WTC11 (cell line): Measurements from ENCODE around the gene OLFM2. TPM values are rescaled to one million over a fixed set of nuclear protein-coding genes. Genes with fewer than 3 reads are reported as not detected.
"Not testable (repeated sequence)": the region's sequence is repeated elsewhere in the genome, so short reads cannot be mapped to it uniquely, and the experiment has no call there.

Experiments
- ATAC-seq: fragments of 200-7000 bp; cut with Tn5 transposase; 2 replicates; pipeline ENCODE4 v1.10.0; 2021; ENCODE audit warnings: mild to moderate bottlenecking, moderate library complexity
- CTCF ChIA-PET: fragments of 300-600 bp; sonication (Branson Sonifier 250); formaldehyde crosslinking; loops from one replicate; lab custom pipeline; 2021; ENCODE audit warnings: antibody characterized with exemption; lab: Charles Lee
- POLR2A ChIA-PET: fragments of 350-600 bp; sonication (Branson Sonifier 250); formaldehyde crosslinking; loops from one replicate; lab custom pipeline; 2021; ENCODE audit warnings: antibody characterized with exemption; lab: Charles Lee
- DNase-seq: peaks from one replicate; pipeline ENCODE4 v3.0.0; 2021; ENCODE audit warnings: low spot score
- H3K27ac Mint-ChIP-seq: 2 replicates; pipeline ENCODE4 v1.8.0; 2021; ENCODE audit warnings: mixed read lengths
- H3K27me3 Mint-ChIP-seq: 2 replicates; pipeline ENCODE4 v1.8.0; 2021; ENCODE audit warnings: low read depth, mild to moderate bottlenecking, moderate library complexity, mixed read lengths
- H3K36me3 Mint-ChIP-seq: 2 replicates; pipeline ENCODE4 v1.8.0; 2021; ENCODE audit warnings: mixed read lengths
- H3K4me1 Mint-ChIP-seq: 2 replicates; pipeline ENCODE4 v1.8.0; 2022; ENCODE audit warnings: mixed read lengths
- H3K4me3 Mint-ChIP-seq: 2 replicates; pipeline ENCODE4 v1.8.0; 2021; ENCODE audit warnings: mild to moderate bottlenecking, moderate library complexity, mixed read lengths
- H3K9me3 Mint-ChIP-seq: 2 replicates; pipeline ENCODE4 v1.8.0; 2021; ENCODE audit warnings: mixed read lengths
- EMX1 ChIP-seq: fragments of 250-450 bp; sonication (Bioruptor Pico); IDR thresholded peaks from 2 replicates; pipeline ENCODE4 v1.8.0; 2021; ENCODE audit warnings: mild to moderate bottlenecking
- GRHL2 ChIP-seq: fragments of 250-450 bp; sonication (Bioruptor Pico); IDR thresholded peaks from 2 replicates; pipeline ENCODE4 v1.8.0; 2022; ENCODE audit warnings: mild to moderate bottlenecking, moderate library complexity; ENCODE audit not compliant: insufficient replicate concordance, severe bottlenecking
- KAT7 ChIP-seq: sonication (generic); formaldehyde crosslinking; IDR thresholded peaks from 2 replicates; pipeline ENCODE4 v1.8.1; 2023; ENCODE audit warnings: missing genetic modification reagents, mild to moderate bottlenecking, borderline replicate concordance
- MYBL2 ChIP-seq: sonication (generic); formaldehyde crosslinking; IDR thresholded peaks from 2 replicates; pipeline ENCODE4 v1.8.1; 2023; ENCODE audit warnings: mild to moderate bottlenecking, moderate library complexity, missing genetic modification reagents
- OVOL2 ChIP-seq: fragments of 250-450 bp; sonication (Bioruptor Pico); IDR thresholded peaks from 2 replicates; pipeline ENCODE4 v1.9.0; 2021; ENCODE audit warnings: mild to moderate bottlenecking, borderline replicate concordance
- SMAD4 ChIP-seq: sonication (generic); formaldehyde crosslinking; IDR thresholded peaks from 2 replicates; pipeline ENCODE4 v1.8.0; 2022; ENCODE audit warnings: mild to moderate bottlenecking, missing genetic modification reagents
- TEAD4 ChIP-seq: sonication (generic); formaldehyde crosslinking; IDR thresholded peaks from 2 replicates; pipeline ENCODE4 v1.8.0; 2022; ENCODE audit warnings: mild to moderate bottlenecking, missing genetic modification reagents
- ZNF263 ChIP-seq: sonication (generic); formaldehyde crosslinking; IDR thresholded peaks from 2 replicates; pipeline ENCODE4 v1.8.1; 2022; ENCODE audit warnings: low read depth, mild to moderate bottlenecking, moderate library complexity, missing genetic modification reagents
- ZNF396 ChIP-seq: fragments of 250-450 bp; sonication (Bioruptor Pico); IDR thresholded peaks from 2 replicates; pipeline ENCODE4 v1.8.0; 2021; ENCODE audit warnings: mild to moderate bottlenecking, moderate library complexity, borderline replicate concordance
- total RNA-seq: library from RNA; stranded (reverse); gene quantifications from 3 replicates; pipeline ENCODE4 v1.2.3, GENCODE V29; 2021
- TF ChIP-seq, protein P1 (sequence below): sonication (generic); formaldehyde crosslinking; IDR thresholded peaks from 2 replicates; pipeline ENCODE4 v1.8.1; 2023; ENCODE audit warnings: mild to moderate bottlenecking, missing genetic modification reagents, moderate library complexity
- TF ChIP-seq, protein P2 (sequence below): sonication (generic); formaldehyde crosslinking; IDR thresholded peaks from 2 replicates; pipeline ENCODE4 v1.8.1; 2022; ENCODE audit warnings: missing genetic modification reagents, borderline replicate concordance
- TF ChIP-seq, protein P3 (sequence below): fragments of 250-450 bp; sonication (Bioruptor Pico); IDR thresholded peaks from 2 replicates; pipeline ENCODE4 v1.9.0; 2021; ENCODE audit warnings: moderate library complexity, mild to moderate bottlenecking, inconsistent platforms, borderline replicate concordance
- TF ChIP-seq, protein P4 (sequence below): sonication (generic); formaldehyde crosslinking; IDR thresholded peaks from 2 replicates; pipeline ENCODE4 v1.8.1; 2023; ENCODE audit warnings: mild to moderate bottlenecking, missing genetic modification reagents
- TF ChIP-seq, protein P5 (sequence below): sonication (generic); formaldehyde crosslinking; IDR thresholded peaks from 2 replicates; pipeline ENCODE4 v1.8.1; 2023; ENCODE audit warnings: mild to moderate bottlenecking, missing genetic modification reagents
- TF ChIP-seq, protein P6 (sequence below): sonication (generic); formaldehyde crosslinking; IDR thresholded peaks from 2 replicates; pipeline ENCODE4 v1.8.1; 2023; ENCODE audit warnings: mild to moderate bottlenecking, missing genetic modification reagents, borderline replicate concordance

Gene OLFM2
- total RNA-seq, 1 experiment from 2014 or later = 66.0 TPM

DNA sequence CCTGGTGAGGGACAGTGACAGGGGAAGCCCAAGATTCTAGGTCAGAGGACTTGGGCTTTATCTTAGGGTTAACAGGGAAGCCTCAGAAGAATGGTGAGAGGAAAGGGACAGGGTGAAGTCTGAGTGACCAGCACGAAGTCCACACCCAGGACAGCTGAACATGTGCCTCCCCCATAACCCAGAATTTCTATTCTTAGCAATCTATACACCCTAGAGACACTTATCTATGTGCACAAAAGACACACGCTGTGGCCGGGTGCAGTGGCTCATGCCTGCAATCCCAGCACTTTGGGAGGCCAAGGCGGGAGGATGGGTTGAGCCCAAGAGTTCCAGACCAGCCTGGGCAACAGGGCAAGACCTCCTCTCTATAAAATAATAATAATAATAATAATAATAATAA, 11.1 kb upstream of the OLFM2 start (continued):
- TF ChIP-seq KAT7 (CRISPR knock-in tag) (no peak), SMAD4 (CRISPR knock-in tag) (no peak)
- TF ChIP-seq, protein P1, sequence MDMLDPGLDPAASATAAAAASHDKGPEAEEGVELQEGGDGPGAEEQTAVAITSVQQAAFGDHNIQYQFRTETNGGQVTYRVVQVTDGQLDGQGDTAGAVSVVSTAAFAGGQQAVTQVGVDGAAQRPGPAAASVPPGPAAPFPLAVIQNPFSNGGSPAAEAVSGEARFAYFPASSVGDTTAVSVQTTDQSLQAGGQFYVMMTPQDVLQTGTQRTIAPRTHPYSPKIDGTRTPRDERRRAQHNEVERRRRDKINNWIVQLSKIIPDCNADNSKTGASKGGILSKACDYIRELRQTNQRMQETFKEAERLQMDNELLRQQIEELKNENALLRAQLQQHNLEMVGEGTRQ (CRISPR knock-in tag) = no peak

DNA sequence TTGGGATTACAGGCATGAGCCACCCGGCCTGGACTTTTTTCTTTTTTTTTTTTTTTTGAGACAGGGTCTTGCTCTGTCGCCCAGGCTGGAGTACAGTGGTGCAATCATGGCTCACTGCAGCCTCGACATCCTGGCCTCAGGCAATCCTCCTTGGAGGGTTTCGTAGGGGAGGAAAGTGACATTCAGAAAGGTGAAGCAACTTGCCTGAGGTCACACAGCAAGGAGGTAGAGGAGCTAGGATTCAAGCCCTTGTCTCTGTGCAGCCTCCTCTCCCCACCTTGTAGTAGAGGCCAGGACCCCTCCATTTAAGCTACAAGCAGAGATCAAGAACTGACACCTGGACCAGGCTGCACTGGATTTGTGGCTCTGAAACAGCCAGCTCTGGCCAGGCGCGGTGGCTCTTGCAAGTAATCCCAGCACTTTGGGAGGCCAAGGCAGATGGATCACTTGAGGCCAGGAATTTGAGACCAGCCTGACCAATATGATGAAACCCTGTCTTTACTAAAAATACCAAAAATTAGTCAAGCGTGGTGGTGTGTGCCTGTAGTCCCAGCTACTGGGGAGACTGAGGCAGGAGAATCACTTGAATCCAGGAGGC, 10.3 kb upstream of the OLFM2 start:
- peaks cover 18% of the 10 kb centered on the region for H3K4me1 Mint-ChIP-seq
- DNase-seq, H3K9me3 Mint-ChIP-seq, H3K36me3 Mint-ChIP-seq, H3K4me3 Mint-ChIP-seq, H3K27ac Mint-ChIP-seq, ATAC-seq: not testable (repeated sequence)
- peaks cover 14% of the 10 kb centered on the region for H3K27me3 Mint-ChIP-seq
- CTCF ChIA-PET = interaction anchor here (0.7 to 1.5 kb wide), 7 partner anchors 13 to 371 kb away, joined by 3 to 12 read pairs (median 3); partner anchors contain the start of gene PIN1
- POLR2A ChIA-PET = interaction anchor here (0.5 to 1.2 kb wide), 2 partner anchors 19 to 29 kb away, joined by 3 to 4 read pairs; no protein-coding TSS in a partner anchor

DNA sequence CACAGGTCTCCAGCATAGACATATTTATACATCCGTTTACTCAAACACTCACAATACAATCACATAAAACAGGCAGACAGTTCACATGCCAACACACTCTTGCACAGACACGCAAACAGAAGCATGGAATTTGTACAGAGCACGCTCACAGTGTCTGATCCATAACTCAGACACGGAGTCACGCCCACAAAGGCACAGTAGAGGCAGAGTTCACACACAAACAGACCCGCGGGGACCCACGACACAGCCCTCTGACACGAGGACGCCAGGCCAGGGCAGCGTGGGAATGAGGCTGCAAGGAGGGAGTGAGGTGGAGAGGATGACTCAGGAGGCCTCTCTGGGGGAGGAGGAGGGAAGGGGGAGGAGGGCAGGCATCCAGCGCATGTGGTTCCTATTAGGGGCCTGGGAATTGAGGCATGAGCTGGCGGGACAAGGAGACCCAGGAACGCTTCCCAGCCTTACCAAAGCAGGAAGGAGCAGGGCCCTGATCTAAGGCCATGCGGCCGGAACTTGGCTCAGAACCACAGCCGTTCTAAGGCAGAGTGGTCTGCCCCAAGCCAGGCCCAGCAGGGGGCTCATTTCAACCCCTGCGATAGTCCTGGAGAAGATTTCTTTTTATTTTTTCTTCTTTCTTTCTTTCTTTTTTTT, 9.1 kb upstream of the OLFM2 start:
- peak; percentile 36 for DNase-seq
- H3K4me1 Mint-ChIP-seq = peaks cover 15% of the 10 kb centered on the region
- peaks cover 4% of the 10 kb centered on the region for H3K36me3 Mint-ChIP-seq
- peak; percentile 72 for ATAC-seq
- peak overlapping the region; percentile 1 for H3K27ac Mint-ChIP-seq
- CTCF ChIA-PET = interaction anchor here (0.5 to 1.5 kb wide), 8 partner anchors 14 to 65 kb away, joined by 3 to 12 read pairs (median 3); partner anchors contain the start of gene COL5A3
- peaks cover 20% of the 10 kb centered on the region for H3K27me3 Mint-ChIP-seq
- TF ChIP-seq, protein P2, sequence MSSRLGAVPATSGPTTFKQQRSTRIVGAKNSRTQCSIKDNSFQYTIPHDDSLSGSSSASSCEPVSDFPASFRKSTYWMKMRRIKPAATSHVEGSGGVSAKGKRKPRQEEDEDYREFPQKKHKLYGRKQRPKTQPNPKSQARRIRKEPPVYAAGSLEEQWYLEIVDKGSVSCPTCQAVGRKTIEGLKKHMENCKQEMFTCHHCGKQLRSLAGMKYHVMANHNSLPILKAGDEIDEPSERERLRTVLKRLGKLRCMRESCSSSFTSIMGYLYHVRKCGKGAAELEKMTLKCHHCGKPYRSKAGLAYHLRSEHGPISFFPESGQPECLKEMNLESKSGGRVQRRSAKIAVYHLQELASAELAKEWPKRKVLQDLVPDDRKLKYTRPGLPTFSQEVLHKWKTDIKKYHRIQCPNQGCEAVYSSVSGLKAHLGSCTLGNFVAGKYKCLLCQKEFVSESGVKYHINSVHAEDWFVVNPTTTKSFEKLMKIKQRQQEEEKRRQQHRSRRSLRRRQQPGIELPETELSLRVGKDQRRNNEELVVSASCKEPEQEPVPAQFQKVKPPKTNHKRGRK (CRISPR knock-in tag) = 0 out of 2 replicates have a peak, but pooled peaks have one; percentile 84
- TF ChIP-seq, protein P3, sequence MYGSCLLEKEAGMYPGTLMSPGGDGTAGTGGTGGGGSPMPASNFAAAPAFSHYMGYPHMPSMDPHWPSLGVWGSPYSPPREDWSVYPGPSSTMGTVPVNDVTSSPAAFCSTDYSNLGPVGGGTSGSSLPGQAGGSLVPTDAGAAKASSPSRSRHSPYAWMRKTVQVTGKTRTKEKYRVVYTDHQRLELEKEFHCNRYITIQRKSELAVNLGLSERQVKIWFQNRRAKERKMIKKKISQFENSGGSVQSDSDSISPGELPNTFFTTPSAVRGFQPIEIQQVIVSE (CRISPR knock-in tag) = no peak
- peak; percentile 89 for TF ChIP-seq ZNF263 (CRISPR knock-in tag)
- H3K4me3 Mint-ChIP-seq = no peak overlapping the region
- peaks cover 19% of the 10 kb centered on the region for H3K9me3 Mint-ChIP-seq
- POLR2A ChIA-PET = interaction anchor here (1.2 kb wide), 1 partner anchor 20 kb away, joined by 4 read pairs; no protein-coding TSS in a partner anchor

DNA sequence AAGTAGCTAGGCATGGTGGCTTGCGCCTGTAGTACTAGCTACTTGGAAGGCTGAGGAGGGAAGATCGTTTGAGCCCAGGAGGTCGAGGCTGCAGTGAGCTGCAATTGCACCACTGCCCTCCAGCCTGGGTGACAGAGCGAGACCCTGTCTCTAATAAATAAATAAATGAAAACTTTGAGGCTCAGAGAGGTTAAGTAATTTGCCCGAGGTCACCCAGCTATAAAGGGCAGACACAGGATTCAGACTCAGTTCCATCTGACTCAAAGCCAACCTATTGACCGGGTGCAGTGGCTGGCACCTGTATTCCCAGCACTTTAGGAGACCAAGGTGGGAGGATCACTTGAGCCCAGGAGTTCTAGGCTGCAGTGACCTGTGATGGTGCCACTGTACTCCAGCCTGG, 7.4 kb upstream of the OLFM2 start:
- peaks cover 21% of the 10 kb centered on the region for H3K4me1 Mint-ChIP-seq
- H3K36me3 Mint-ChIP-seq = peaks cover 4% of the 10 kb centered on the region
- H3K4me3 Mint-ChIP-seq = no peak overlapping the region
- TF ChIP-seq TEAD4 (CRISPR knock-in tag) = no peak
- no peak for TF ChIP-seq GRHL2
- TF ChIP-seq MYBL2 (CRISPR knock-in tag) = no peak
- TF ChIP-seq, protein P4, sequence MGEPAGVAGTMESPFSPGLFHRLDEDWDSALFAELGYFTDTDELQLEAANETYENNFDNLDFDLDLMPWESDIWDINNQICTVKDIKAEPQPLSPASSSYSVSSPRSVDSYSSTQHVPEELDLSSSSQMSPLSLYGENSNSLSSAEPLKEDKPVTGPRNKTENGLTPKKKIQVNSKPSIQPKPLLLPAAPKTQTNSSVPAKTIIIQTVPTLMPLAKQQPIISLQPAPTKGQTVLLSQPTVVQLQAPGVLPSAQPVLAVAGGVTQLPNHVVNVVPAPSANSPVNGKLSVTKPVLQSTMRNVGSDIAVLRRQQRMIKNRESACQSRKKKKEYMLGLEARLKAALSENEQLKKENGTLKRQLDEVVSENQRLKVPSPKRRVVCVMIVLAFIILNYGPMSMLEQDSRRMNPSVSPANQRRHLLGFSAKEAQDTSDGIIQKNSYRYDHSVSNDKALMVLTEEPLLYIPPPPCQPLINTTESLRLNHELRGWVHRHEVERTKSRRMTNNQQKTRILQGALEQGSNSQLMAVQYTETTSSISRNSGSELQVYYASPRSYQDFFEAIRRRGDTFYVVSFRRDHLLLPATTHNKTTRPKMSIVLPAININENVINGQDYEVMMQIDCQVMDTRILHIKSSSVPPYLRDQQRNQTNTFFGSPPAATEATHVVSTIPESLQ (CRISPR knock-in tag) = no peak
- no peak for TF ChIP-seq OVOL2
- TF ChIP-seq EMX1 (CRISPR knock-in tag) = no peak
- TF ChIP-seq, protein P5, sequence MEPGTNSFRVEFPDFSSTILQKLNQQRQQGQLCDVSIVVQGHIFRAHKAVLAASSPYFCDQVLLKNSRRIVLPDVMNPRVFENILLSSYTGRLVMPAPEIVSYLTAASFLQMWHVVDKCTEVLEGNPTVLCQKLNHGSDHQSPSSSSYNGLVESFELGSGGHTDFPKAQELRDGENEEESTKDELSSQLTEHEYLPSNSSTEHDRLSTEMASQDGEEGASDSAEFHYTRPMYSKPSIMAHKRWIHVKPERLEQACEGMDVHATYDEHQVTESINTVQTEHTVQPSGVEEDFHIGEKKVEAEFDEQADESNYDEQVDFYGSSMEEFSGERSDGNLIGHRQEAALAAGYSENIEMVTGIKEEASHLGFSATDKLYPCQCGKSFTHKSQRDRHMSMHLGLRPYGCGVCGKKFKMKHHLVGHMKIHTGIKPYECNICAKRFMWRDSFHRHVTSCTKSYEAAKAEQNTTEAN = no peak
- no peak for TF ChIP-seq ZNF396 (CRISPR knock-in tag)
- no peak for TF ChIP-seq KAT7 (CRISPR knock-in tag)
- TF ChIP-seq, protein P1 (CRISPR knock-in tag) = no peak
- TF ChIP-seq, protein P6, sequence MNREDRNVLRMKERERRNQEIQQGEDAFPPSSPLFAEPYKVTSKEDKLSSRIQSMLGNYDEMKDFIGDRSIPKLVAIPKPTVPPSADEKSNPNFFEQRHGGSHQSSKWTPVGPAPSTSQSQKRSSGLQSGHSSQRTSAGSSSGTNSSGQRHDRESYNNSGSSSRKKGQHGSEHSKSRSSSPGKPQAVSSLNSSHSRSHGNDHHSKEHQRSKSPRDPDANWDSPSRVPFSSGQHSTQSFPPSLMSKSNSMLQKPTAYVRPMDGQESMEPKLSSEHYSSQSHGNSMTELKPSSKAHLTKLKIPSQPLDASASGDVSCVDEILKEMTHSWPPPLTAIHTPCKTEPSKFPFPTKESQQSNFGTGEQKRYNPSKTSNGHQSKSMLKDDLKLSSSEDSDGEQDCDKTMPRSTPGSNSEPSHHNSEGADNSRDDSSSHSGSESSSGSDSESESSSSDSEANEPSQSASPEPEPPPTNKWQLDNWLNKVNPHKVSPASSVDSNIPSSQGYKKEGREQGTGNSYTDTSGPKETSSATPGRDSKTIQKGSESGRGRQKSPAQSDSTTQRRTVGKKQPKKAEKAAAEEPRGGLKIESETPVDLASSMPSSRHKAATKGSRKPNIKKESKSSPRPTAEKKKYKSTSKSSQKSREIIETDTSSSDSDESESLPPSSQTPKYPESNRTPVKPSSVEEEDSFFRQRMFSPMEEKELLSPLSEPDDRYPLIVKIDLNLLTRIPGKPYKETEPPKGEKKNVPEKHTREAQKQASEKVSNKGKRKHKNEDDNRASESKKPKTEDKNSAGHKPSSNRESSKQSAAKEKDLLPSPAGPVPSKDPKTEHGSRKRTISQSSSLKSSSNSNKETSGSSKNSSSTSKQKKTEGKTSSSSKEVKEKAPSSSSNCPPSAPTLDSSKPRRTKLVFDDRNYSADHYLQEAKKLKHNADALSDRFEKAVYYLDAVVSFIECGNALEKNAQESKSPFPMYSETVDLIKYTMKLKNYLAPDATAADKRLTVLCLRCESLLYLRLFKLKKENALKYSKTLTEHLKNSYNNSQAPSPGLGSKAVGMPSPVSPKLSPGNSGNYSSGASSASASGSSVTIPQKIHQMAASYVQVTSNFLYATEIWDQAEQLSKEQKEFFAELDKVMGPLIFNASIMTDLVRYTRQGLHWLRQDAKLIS = no peak

More for the DNA sequence above, 7.4 kb upstream of the OLFM2 start:
- ChIA-PET POLR2A (no interaction called here), CTCF (interaction anchor here (1.0 to 1.3 kb wide), 3 partner anchors 56 to 155 kb away, joined by 3 to 6 read pairs (median 4); no protein-coding TSS in a partner anchor)
- no peak overlapping the region for H3K27ac Mint-ChIP-seq
- ATAC-seq = no peak
- H3K27me3 Mint-ChIP-seq = peaks cover 20% of the 10 kb centered on the region
- H3K9me3 Mint-ChIP-seq = peaks cover 19% of the 10 kb centered on the region
- no peak for DNase-seq
